ENCODE data around the gene EGFL6.

Gene EGFL6

GRCh38 chrX:13569479-13570260, at the start of gene EGFL6:
Gene EGFL6 (plus strand): TSS chrX:13569601. CDS start chrX:13569862, 261 bp downstream.
- DNase-seq (ENCODE audit: low spot score): no peak

- DNase-seq (ENCODE audit: low spot score): no peak
These were observed 49.0 kb upstream of the EGFL6 start for GRCh38 chrX:13520351-13520750.

GRCh38 chrX:13520936-13521335, 48.5 kb upstream of the EGFL6 start:
- DNase-seq (ENCODE audit: low spot score): no peak

- DNase-seq (ENCODE audit: low spot score): no peak
These were observed 46.6 kb upstream of the EGFL6 start for GRCh38 chrX:13522811-13523210.

- no peak for DNase-seq (ENCODE audit: low spot score)
These were observed 35.7 kb upstream of the EGFL6 start for GRCh38 chrX:13533726-13534125.

- no peak for DNase-seq (ENCODE audit: low spot score)
These were observed 33.8 kb upstream of the EGFL6 start for GRCh38 chrX:13535376-13536165.

- DNase-seq (ENCODE audit: low spot score): no peak
These were observed 32.9 kb upstream of the EGFL6 start for GRCh38 chrX:13536551-13536950.

- DNase-seq (ENCODE audit: low spot score): no peak
These were observed 31.0 kb upstream of the EGFL6 start for GRCh38 chrX:13538414-13538813.

- DNase-seq (ENCODE audit: low spot score): no peak
These were observed 28.8 kb upstream of the EGFL6 start for GRCh38 chrX:13540602-13541001.

- no peak for DNase-seq (ENCODE audit: low spot score)
These were observed 23.7 kb upstream of the EGFL6 start for GRCh38 chrX:13545726-13546125.

GRCh38 chrX:13547671-13548070, 21.7 kb upstream of the EGFL6 start:
- no peak for DNase-seq (ENCODE audit: low spot score)

- no peak for DNase-seq (ENCODE audit: low spot score)
These were observed 19.1 kb upstream of the EGFL6 start for GRCh38 chrX:13550346-13550745.

- DNase-seq (ENCODE audit: low spot score): no peak
These were observed 17.8 kb upstream of the EGFL6 start for GRCh38 chrX:13551610-13552009.

- no peak for DNase-seq (ENCODE audit: low spot score)
These were observed 16.5 kb upstream of the EGFL6 start for GRCh38 chrX:13552892-13553291.

- no peak for DNase-seq (ENCODE audit: low spot score)
These were observed 3.9 kb upstream of the EGFL6 start for GRCh38 chrX:13565511-13565910.

- DNase-seq (ENCODE audit: low spot score): no peak
These were observed 832 bp downstream of the EGFL6 start for GRCh38 chrX:13570261-13570605.

- DNase-seq (ENCODE audit: low spot score): no peak
These were observed 1.7 kb downstream of the EGFL6 start for GRCh38 chrX:13571136-13571535.

GRCh38 chrX:13574600-13574999, 5.2 kb downstream of the EGFL6 start:
- no peak for DNase-seq (ENCODE audit: low spot score)

GRCh38 chrX:13579661-13580060, 10.3 kb downstream of the EGFL6 start:
- DNase-seq (ENCODE audit: low spot score): no peak

- no peak for DNase-seq (ENCODE audit: low spot score)
These were observed 12.2 kb downstream of the EGFL6 start for GRCh38 chrX:13581554-13581953.

- DNase-seq (ENCODE audit: low spot score): no peak
These were observed 18.5 kb downstream of the EGFL6 start for GRCh38 chrX:13587786-13588477.

GRCh38 chrX:13590207-13590606, 20.8 kb downstream of the EGFL6 start:
- no peak for DNase-seq (ENCODE audit: low spot score)

- no peak for DNase-seq (ENCODE audit: low spot score)
These were observed 21.5 kb downstream of the EGFL6 start for GRCh38 chrX:13590914-13591313.
